DMS153 treated with DMSO at 0.1 percent for 48 hours (cell line): ENCODE data around the gene TACC2.
"Not testable (repeated sequence)": the region's sequence is repeated elsewhere in the genome, so short reads cannot be mapped to it uniquely, and the experiment has no call there.

Experiments
- DNase-seq: peaks from one replicate; lab custom pipeline; 2025; ENCODE audit not compliant: unreplicated experiment; lab: John Stamatoyannopoulos, UW

Gene TACC2

GRCh38 chr10:122089311-122090017 lies 100.5 kb downstream of the TACC2 start:
- DNase-seq, result no peak

GRCh38 chr10:122091722-122092121 lies 102.8 kb downstream of the TACC2 start:
- no peak for DNase-seq

GRCh38 chr10:122093076-122093475 lies 104.1 kb downstream of the TACC2 start:
- DNase-seq, result no peak

GRCh38 chr10:122096181-122096580 lies 107.2 kb downstream of the TACC2 start:
- not testable (repeated sequence) for DNase-seq

GRCh38 chr10:122096705-122097104 lies 107.7 kb downstream of the TACC2 start:
- no peak for DNase-seq

- no peak for DNase-seq
Measured at GRCh38 chr10:122097935-122098334, 109.0 kb downstream of the TACC2 start.

GRCh38 chr10:122098924-122099323 lies 110.0 kb downstream of the TACC2 start:
- DNase-seq, result no peak

- no peak for DNase-seq
Measured at GRCh38 chr10:122099562-122099961, 110.6 kb downstream of the TACC2 start.

- no peak for DNase-seq
Measured at GRCh38 chr10:122102146-122102868, 113.3 kb downstream of the TACC2 start.

- DNase-seq, result no peak
Measured at GRCh38 chr10:122102869-122103525, 114.0 kb downstream of the TACC2 start.

- DNase-seq, result no peak
Measured at GRCh38 chr10:122103592-122103991, 114.6 kb downstream of the TACC2 start.

GRCh38 chr10:122108786-122109185 lies 119.8 kb downstream of the TACC2 start:
- DNase-seq, result not testable (repeated sequence)

GRCh38 chr10:122112021-122112616 lies 123.2 kb downstream of the TACC2 start:
- no peak for DNase-seq

- peak; percentile 34 for DNase-seq
Measured at GRCh38 chr10:122112625-122113160, 123.7 kb downstream of the TACC2 start.

- peak; percentile 13 for DNase-seq
Measured at GRCh38 chr10:122113161-122113944, 124.4 kb downstream of the TACC2 start.

- DNase-seq, result no peak
Measured at GRCh38 chr10:122113945-122114747, 125.2 kb downstream of the TACC2 start.

- DNase-seq, result no peak
Measured at GRCh38 chr10:122115874-122116273, 126.9 kb downstream of the TACC2 start.

- DNase-seq, result no peak
Measured at GRCh38 chr10:122116331-122116730, 127.4 kb downstream of the TACC2 start.

GRCh38 chr10:122117475-122117874 lies 128.5 kb downstream of the TACC2 start:
- no peak for DNase-seq
